HEK293 (cell line): ENCODE data around the gene SLC25A1.

Experiments
- CTCF ChIA-PET: fragments of 350-600 bp; formaldehyde crosslinking; extraction: SDS; loops from one replicate; lab custom pipeline; 2021; ENCODE audit warnings: antibody characterized with exemption; lab: Yijun Ruan, JAX
- POLR2A ChIA-PET: fragments of 300-600 bp; formaldehyde crosslinking; extraction: SDS; loops from one replicate; lab custom pipeline; 2020; ENCODE audit warnings: antibody characterized with exemption, inconsistent platforms; lab: Yijun Ruan, JAX
- H3K27ac ChIP-seq: fragments of 200-500 bp; sonication (Bioruptor generic); 2 replicates; pipeline ENCODE4 v1.5.1; 2014; ENCODE audit warnings: low read depth, low read length, control low read depth, inconsistent platforms; ENCODE audit errors: extremely low read depth
- H3K36me3 ChIP-seq, 2 experiments: fragments of 200-500 bp in 1 of 2; sonication (Bioruptor generic) in 1 of 2; 1 replicate in 1 of 2; 2 replicates in 1 of 2; pipeline ENCODE4 v1.5.1; 2014 to 2017; ENCODE audit warnings: inconsistent platforms in 2 of 2, low read length in 2 of 2; ENCODE audit not compliant: control insufficient read depth in 2 of 2, insufficient read depth in 1 of 2
- H3K4me1 ChIP-seq: fragments of 200-500 bp; sonication (Bioruptor generic); 2 replicates; pipeline ENCODE4 v1.5.1; 2014; ENCODE audit warnings: mild to moderate bottlenecking, low read length, inconsistent platforms; ENCODE audit not compliant: control insufficient read depth, insufficient read depth
- H3K4me3 ChIP-seq: 2 replicates; pipeline ENCODE4 v1.5.1; 2011; ENCODE audit warnings: low read depth, mild to moderate bottlenecking, control low read depth, low read length, moderate library complexity
- H3K9me3 ChIP-seq: fragments of 200-500 bp; sonication (Bioruptor generic); 2 replicates; pipeline ENCODE4 v1.5.1; 2014; ENCODE audit warnings: low read depth, low read length, inconsistent platforms; ENCODE audit not compliant: control insufficient read depth, insufficient read depth
- KLF1 ChIP-seq: fragments of 450-650 bp; formaldehyde crosslinking; IDR thresholded peaks from 2 replicates; pipeline ENCODE4 v1.5.1; 2016; ENCODE audit warnings: missing biosample characterization, missing genetic modification characterization
- YY1 ChIP-seq: fragments of 450-650 bp; formaldehyde crosslinking; IDR thresholded peaks from 2 replicates; pipeline ENCODE4 v1.5.1; 2018; ENCODE audit warnings: missing biosample characterization, missing genetic modification characterization
- ZBTB17 ChIP-seq: fragments of 450-650 bp; formaldehyde crosslinking; IDR thresholded peaks from 2 replicates; pipeline ENCODE4 v1.5.1; 2016; ENCODE audit warnings: missing biosample characterization, missing genetic modification characterization
- ZBTB20 ChIP-seq: fragments of 450-650 bp; formaldehyde crosslinking; IDR thresholded peaks from 2 replicates; pipeline ENCODE4 v1.5.1; 2016; ENCODE audit warnings: missing biosample characterization, missing genetic modification characterization
- ZBTB8A ChIP-seq: fragments of 450-650 bp; formaldehyde crosslinking; IDR thresholded peaks from 2 replicates; pipeline ENCODE4 v1.5.1; 2016; ENCODE audit warnings: missing biosample characterization, missing genetic modification characterization
- ZFHX2 ChIP-seq: fragments of 450-650 bp; formaldehyde crosslinking; conservative IDR thresholded peaks from 2 replicates; pipeline ENCODE4 v1.5.1; 2016; ENCODE audit warnings: missing biosample characterization, missing genetic modification characterization
- ZFP41 ChIP-seq: fragments of 450-650 bp; formaldehyde crosslinking; IDR thresholded peaks from 2 replicates; pipeline ENCODE4 v1.5.1; 2016; ENCODE audit warnings: missing biosample characterization, missing genetic modification characterization, borderline replicate concordance
- ZIC2 ChIP-seq: fragments of 450-650 bp; formaldehyde crosslinking; IDR thresholded peaks from 2 replicates; pipeline ENCODE4 v1.5.1; 2016; ENCODE audit warnings: missing biosample characterization, missing genetic modification characterization
- ZNF274 ChIP-seq, 2 experiments: fragments of 200-500 bp in 1 of 2; fragments of 450-650 bp in 1 of 2; sonication (Bioruptor generic) in 1 of 2; formaldehyde crosslinking in 1 of 2; IDR thresholded peaks; 2 replicates each; pipeline versions ENCODE4 v1.5.1 to v1.6.1; 2014 to 2016; ENCODE audit warnings: borderline replicate concordance in 1 of 2, inconsistent platforms in 1 of 2, low read length in 1 of 2, missing biosample characterization in 1 of 2, missing genetic modification characterization in 1 of 2
- ZNF335 ChIP-seq: fragments of 450-650 bp; formaldehyde crosslinking; conservative IDR thresholded peaks from 2 replicates; pipeline ENCODE4 v1.5.1; 2016; ENCODE audit warnings: missing biosample characterization, missing genetic modification characterization
- ZNF391 ChIP-seq: fragments of 450-650 bp; formaldehyde crosslinking; IDR thresholded peaks from 2 replicates; pipeline ENCODE4 v1.5.1; 2016; ENCODE audit warnings: low read depth, missing biosample characterization, missing genetic modification characterization, borderline replicate concordance
- ZNF544 ChIP-seq: fragments of 450-650 bp; formaldehyde crosslinking; IDR thresholded peaks from 2 replicates; pipeline ENCODE4 v1.5.0; 2017; ENCODE audit warnings: missing biosample characterization, missing genetic modification characterization
- ZNF561 ChIP-seq: fragments of 450-650 bp; IDR thresholded peaks from 2 replicates; pipeline ENCODE4 v1.5.1; 2018; ENCODE audit warnings: missing biosample characterization, missing genetic modification characterization, borderline replicate concordance
- ZNF768 ChIP-seq: fragments of 450-650 bp; formaldehyde crosslinking; IDR thresholded peaks from 2 replicates; pipeline ENCODE4 v1.5.1; 2018; ENCODE audit warnings: missing biosample characterization, mild to moderate bottlenecking, missing genetic modification characterization
- TF ChIP-seq, protein P1 (sequence below): fragments of 450-650 bp; IDR thresholded peaks from 2 replicates; pipeline ENCODE4 v1.5.1; 2018; ENCODE audit warnings: missing biosample characterization, mild to moderate bottlenecking, missing genetic modification characterization
- TF ChIP-seq, protein P2 (sequence below): fragments of 450-650 bp; formaldehyde crosslinking; IDR thresholded peaks from 2 replicates; pipeline ENCODE4 v1.5.1; 2016; ENCODE audit warnings: missing biosample characterization, missing genetic modification characterization
- TF ChIP-seq, protein P3 (sequence below): fragments of 450-650 bp; IDR thresholded peaks from 2 replicates; pipeline ENCODE4 v1.5.1; 2018; ENCODE audit warnings: missing biosample characterization, missing genetic modification characterization
- TF ChIP-seq, protein P4 (sequence below): sonication (generic); formaldehyde crosslinking; IDR thresholded peaks from 2 replicates; pipeline ENCODE4 v1.8.1; 2022; ENCODE audit warnings: mild to moderate bottlenecking, moderate library complexity, missing genetic modification reagents
- TF ChIP-seq, protein P5 (sequence below): fragments of 450-650 bp; formaldehyde crosslinking; optimal IDR thresholded peaks from 2 replicates; pipeline ENCODE3; 2016; ENCODE audit warnings: missing biosample characterization, mild to moderate bottlenecking, missing genetic modification characterization
- TF ChIP-seq, protein P6 (sequence below): fragments of 450-650 bp; formaldehyde crosslinking; IDR thresholded peaks from 2 replicates; pipeline ENCODE4 v1.5.1; 2016; ENCODE audit warnings: missing biosample characterization, missing genetic modification characterization
- TF ChIP-seq, protein P7 (sequence below): fragments of 450-650 bp; formaldehyde crosslinking; IDR thresholded peaks from 2 replicates; pipeline ENCODE4 v1.5.1; 2016; ENCODE audit warnings: missing biosample characterization, missing genetic modification characterization

Gene SLC25A1

DNA sequence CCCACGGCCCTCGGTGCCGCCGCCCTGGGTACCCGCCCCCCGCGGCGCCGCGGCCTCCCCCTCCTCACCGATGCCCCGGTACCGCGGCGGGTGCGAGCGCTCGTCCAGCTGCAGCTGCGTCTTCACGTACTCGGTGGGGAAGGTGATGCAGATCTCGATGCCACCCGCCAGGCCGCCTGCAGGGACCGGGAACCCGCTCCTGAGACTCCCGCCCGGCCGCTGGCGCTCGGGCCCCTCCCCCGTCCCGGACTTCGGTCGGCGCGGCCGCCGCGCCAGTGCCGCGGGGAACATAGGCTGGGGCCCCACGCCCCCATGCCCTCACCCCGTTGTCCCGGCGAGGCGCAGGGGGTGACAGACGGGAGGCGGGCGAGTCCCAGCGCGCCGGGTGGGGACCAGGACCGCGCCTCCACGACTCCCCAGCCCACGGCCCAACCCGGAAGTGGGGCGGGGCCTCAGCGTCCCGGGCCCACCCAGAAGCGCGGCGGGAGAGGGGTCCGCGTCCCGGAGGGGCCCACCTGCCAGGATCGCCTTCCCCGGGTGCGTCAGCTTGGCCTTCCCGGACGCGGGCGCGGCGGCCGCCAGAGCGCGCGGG, 375 bp downstream of the SLC25A1 start (continued):
- TF ChIP-seq, protein P1, sequence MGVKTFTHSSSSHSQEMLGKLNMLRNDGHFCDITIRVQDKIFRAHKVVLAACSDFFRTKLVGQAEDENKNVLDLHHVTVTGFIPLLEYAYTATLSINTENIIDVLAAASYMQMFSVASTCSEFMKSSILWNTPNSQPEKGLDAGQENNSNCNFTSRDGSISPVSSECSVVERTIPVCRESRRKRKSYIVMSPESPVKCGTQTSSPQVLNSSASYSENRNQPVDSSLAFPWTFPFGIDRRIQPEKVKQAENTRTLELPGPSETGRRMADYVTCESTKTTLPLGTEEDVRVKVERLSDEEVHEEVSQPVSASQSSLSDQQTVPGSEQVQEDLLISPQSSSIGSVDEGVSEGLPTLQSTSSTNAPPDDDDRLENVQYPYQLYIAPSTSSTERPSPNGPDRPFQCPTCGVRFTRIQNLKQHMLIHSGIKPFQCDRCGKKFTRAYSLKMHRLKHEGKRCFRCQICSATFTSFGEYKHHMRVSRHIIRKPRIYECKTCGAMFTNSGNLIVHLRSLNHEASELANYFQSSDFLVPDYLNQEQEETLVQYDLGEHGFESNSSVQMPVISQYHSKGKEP (tag by site-specific recombination) = no peak
- TF ChIP-seq ZNF768 (tag by site-specific recombination) (no peak), KLF1 (tag by site-specific recombination) (peak; percentile 77), ZFHX2 (tag by site-specific recombination) (peak; percentile 37), ZFP41 (tag by site-specific recombination) (no peak), ZNF561 (tag by site-specific recombination) (peak; percentile 69; the same call in 1 of the 2 replicates), ZIC2 (tag by site-specific recombination) (peak; percentile 81), ZNF544 (tag by site-specific recombination) (no peak)
- TF ChIP-seq, protein P2, sequence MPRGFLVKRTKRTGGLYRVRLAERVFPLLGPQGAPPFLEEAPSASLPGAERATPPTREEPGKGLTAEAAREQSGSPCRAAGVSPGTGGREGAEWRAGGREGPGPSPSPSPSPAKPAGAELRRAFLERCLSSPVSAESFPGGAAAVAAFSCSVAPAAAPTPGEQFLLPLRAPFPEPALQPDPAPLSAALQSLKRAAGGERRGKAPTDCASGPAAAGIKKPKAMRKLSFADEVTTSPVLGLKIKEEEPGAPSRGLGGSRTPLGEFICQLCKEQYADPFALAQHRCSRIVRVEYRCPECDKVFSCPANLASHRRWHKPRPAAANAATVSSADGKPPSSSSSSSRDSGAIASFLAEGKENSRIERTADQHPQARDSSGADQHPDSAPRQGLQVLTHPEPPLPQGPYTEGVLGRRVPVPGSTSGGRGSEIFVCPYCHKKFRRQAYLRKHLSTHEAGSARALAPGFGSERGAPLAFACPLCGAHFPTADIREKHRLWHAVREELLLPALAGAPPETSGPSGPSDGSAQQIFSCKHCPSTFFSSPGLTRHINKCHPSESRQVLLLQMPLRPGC (tag by site-specific recombination) = 0 out of 2 replicates have a peak, but pooled peaks have one; percentile 4
- TF ChIP-seq, protein P3, sequence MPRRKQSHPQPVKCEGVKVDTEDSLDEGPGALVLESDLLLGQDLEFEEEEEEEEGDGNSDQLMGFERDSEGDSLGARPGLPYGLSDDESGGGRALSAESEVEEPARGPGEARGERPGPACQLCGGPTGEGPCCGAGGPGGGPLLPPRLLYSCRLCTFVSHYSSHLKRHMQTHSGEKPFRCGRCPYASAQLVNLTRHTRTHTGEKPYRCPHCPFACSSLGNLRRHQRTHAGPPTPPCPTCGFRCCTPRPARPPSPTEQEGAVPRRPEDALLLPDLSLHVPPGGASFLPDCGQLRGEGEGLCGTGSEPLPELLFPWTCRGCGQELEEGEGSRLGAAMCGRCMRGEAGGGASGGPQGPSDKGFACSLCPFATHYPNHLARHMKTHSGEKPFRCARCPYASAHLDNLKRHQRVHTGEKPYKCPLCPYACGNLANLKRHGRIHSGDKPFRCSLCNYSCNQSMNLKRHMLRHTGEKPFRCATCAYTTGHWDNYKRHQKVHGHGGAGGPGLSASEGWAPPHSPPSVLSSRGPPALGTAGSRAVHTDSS (tag by site-specific recombination) = no peak
- TF ChIP-seq, protein P4, sequence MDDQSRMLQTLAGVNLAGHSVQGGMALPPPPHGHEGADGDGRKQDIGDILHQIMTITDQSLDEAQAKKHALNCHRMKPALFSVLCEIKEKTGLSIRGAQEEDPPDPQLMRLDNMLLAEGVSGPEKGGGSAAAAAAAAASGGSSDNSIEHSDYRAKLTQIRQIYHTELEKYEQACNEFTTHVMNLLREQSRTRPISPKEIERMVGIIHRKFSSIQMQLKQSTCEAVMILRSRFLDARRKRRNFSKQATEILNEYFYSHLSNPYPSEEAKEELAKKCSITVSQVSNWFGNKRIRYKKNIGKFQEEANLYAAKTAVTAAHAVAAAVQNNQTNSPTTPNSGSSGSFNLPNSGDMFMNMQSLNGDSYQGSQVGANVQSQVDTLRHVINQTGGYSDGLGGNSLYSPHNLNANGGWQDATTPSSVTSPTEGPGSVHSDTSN (CRISPR knock-in tag) = peak; percentile 21; the same call in 1 of the 2 replicates

DNA sequence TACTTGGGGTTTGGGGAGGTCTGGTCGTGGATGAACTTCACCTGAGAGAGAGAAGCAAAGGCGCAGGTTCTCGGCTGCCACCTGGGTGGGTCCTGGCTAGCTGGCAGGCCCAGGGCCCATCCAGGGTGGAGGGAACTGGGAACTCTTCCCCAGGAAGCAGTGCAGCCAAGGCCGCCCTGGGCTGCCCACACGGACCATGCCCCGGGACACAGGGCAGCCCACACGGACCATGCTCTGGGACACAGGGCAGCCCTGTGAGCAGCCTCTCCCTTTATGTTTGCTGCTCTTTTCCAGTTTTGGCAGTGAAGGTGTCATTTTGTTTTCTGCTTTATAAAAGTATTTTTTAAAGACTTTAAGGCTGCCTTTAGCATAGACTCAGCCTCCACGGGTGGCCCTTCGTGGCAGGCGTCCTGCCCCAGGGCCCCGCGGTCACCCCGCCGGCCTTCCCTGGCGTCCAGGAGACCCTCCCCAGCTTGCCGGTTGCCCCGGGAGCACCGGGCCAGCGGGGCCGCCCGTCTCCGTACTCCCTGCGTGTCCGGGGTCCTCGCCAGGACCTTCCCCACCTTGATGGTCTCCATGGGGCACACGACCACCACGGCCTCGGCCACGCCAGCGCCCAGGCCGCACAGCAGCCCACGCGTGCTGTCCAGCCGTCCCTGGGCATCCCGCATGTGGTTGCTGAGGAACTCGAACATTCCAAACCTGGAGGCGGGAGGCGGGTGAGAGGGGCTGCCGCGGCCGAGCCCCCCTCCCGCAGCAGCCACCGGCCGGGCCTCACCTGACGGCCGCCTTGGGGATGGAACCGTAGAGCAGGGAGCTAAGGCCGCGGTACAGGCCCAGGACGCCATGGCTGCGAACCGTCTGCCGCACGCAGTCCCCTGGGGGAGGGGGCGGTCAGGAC, 1.1 kb downstream of the SLC25A1 start:
- POLR2A ChIA-PET = interaction anchor here (0.6 to 3.2 kb wide), 6 partner anchors 29 to 302 kb away, joined by 3 to 26 read pairs (median 12); partner anchors contain the start of genes CDC45, ESS2, HIRA and MRPL40
- CTCF ChIA-PET = interaction anchor here (0.7 to 3.0 kb wide), 3 partner anchors 33 to 80 kb away, joined by 3 to 18 read pairs (median 5); partner anchors contain the start of gene ESS2
- peak overlapping the region; percentile 84 for H3K27ac ChIP-seq
- no peaks in the 10 kb centered on the region for H3K9me3 ChIP-seq
- peak overlapping the region; percentile 82 for H3K4me3 ChIP-seq
- peaks cover 0 to 46% of the 10 kb centered on the region in 2 experiments; a peak in 1 of 3 replicates for H3K36me3 ChIP-seq
- no peaks in the 10 kb centered on the region; the same call in 1 of the 2 replicates for H3K4me1 ChIP-seq
- TF ChIP-seq ZBTB17 = 0 out of 2 replicates have a peak, but pooled peaks have one; percentile 10
- TF ChIP-seq ZNF274 (IDR thresholded peaks at IDR 0.05; ENCODE audit: low read length) = no peak
- TF ChIP-seq ZNF274 (tag by site-specific recombination; IDR thresholded peaks at IDR 0.05; ENCODE audit: borderline replicate concordance) = no peak
- no peak for TF ChIP-seq ZBTB8A (tag by site-specific recombination)
- TF ChIP-seq ZNF335 (tag by site-specific recombination) = peak; percentile 75
- TF ChIP-seq, protein P5, sequence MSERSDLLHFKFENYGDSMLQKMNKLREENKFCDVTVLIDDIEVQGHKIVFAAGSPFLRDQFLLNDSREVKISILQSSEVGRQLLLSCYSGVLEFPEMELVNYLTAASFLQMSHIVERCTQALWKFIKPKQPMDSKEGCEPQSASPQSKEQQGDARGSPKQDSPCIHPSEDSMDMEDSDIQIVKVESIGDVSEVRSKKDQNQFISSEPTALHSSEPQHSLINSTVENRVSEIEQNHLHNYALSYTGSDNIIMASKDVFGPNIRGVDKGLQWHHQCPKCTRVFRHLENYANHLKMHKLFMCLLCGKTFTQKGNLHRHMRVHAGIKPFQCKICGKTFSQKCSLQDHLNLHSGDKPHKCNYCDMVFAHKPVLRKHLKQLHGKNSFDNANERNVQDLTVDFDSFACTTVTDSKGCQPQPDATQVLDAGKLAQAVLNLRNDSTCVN (tag by site-specific recombination) = no peak
- TF ChIP-seq ZBTB20 (tag by site-specific recombination) = peak; percentile 26
- TF ChIP-seq YY1 (tag by site-specific recombination) = peak; percentile 64; the same call in 1 of the 2 replicates
- TF ChIP-seq, protein P6, sequence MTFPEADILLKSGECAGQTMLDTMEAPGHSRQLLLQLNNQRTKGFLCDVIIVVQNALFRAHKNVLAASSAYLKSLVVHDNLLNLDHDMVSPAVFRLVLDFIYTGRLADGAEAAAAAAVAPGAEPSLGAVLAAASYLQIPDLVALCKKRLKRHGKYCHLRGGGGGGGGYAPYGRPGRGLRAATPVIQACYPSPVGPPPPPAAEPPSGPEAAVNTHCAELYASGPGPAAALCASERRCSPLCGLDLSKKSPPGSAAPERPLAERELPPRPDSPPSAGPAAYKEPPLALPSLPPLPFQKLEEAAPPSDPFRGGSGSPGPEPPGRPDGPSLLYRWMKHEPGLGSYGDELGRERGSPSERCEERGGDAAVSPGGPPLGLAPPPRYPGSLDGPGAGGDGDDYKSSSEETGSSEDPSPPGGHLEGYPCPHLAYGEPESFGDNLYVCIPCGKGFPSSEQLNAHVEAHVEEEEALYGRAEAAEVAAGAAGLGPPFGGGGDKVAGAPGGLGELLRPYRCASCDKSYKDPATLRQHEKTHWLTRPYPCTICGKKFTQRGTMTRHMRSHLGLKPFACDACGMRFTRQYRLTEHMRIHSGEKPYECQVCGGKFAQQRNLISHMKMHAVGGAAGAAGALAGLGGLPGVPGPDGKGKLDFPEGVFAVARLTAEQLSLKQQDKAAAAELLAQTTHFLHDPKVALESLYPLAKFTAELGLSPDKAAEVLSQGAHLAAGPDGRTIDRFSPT (tag by site-specific recombination) = no peak
- TF ChIP-seq, protein P7, sequence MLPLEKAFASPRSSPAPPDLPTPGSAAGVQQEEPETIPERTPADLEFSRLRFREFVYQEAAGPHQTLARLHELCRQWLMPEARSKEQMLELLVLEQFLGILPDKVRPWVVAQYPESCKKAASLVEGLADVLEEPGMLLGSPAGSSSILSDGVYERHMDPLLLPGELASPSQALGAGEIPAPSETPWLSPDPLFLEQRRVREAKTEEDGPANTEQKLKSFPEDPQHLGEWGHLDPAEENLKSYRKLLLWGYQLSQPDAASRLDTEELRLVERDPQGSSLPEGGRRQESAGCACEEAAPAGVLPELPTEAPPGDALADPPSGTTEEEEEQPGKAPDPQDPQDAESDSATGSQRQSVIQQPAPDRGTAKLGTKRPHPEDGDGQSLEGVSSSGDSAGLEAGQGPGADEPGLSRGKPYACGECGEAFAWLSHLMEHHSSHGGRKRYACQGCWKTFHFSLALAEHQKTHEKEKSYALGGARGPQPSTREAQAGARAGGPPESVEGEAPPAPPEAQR (tag by site-specific recombination) = no peak
- 0 out of 2 replicates have a peak, but pooled peaks have one; percentile 8 for TF ChIP-seq ZNF391 (tag by site-specific recombination)
